GM19035 (cell line): Measurements from ENCODE around the gene RNF8.
"Not testable (repeated sequence)": the region's sequence is repeated elsewhere in the genome, so short reads cannot be mapped to it uniquely, and the experiment has no call there.

Experiments
- ATAC-seq: cut with Tn5 transposase; IDR thresholded peaks from one replicate; pipeline ENCODE4 v1.9.1; 2021; ENCODE audit not compliant: unreplicated experiment

RNF8 gene

DNA sequence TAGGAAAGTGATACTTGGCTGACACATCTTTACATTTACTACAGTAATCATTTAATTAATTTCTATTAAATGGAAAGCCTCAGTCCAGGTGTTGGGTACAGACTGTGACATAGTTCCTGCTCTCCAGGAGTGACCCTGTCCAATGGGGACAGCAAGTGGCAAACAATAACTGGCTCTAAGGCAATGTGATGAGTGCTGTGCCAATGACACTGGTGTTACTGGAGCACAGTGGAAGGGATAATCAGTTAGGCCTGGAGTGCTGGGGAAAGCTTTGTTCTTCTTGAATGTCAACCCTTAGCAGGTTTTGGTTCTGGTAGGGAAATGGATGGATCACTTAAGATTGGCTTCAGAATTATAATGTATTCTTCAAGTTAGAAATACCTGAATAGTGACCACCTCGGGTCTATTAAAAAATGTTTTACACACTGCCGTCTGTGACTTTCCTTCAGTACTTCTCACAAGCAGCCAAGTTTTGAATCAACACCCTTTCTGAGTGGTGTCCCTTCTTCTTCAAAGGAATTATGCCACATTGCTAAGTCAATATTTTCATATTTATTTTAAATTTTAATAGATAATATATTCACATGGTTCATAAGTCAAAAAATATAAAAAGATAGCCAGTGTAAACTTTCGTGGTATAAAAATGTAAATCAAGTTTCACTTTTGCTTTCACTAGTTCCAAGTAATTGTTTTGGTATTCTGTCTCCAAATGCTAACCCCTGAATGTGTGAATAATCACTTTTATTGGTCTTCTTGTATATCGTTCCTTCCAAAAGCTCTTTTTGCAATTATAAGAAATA is 88.8 kb downstream of the RNF8 start:
- no peak for ATAC-seq

- not testable (repeated sequence) for ATAC-seq
These were observed 89.4 kb downstream of the RNF8 start for GRCh38 chr6:37443216-37443542.
